Activated T-cell treated with anti-CD3 and anti-CD28 coated beads, Interleukin-2, amount 50 U/mL, for 4 hours (primary cell): ENCODE data around the gene NOD1. TPM values are rescaled to one million over a fixed set of nuclear protein-coding genes. Genes with fewer than 3 reads are reported as not detected.
"Not testable (repeated sequence)": the region's sequence is repeated elsewhere in the genome, so short reads cannot be mapped to it uniquely, and the experiment has no call there.

Experiments used
- ATAC-seq, 2 donors: fragments of 200-7000 bp; cut with Tn5 transposase; one replicate each; pipeline ENCODE4 v1.10.0; 2021
- DNase-seq: peaks from one replicate; pipeline ENCODE4 v3.0.0-alpha.2; 2020
- H3K27me3 Mint-ChIP-seq: one replicate; pipeline ENCODE4 v1.8.0; 2021; ENCODE audit warnings: low read depth, mixed read lengths
- H3K36me3 Mint-ChIP-seq: one replicate; pipeline ENCODE4 v1.8.0; 2022; ENCODE audit warnings: mixed read lengths; ENCODE audit not compliant: insufficient read depth
- H3K4me1 Mint-ChIP-seq: one replicate; pipeline ENCODE4 v1.8.0; 2021; ENCODE audit warnings: low read depth, mixed read lengths
- H3K4me3 Mint-ChIP-seq: one replicate; pipeline ENCODE4 v1.8.0; 2021; ENCODE audit warnings: mild to moderate bottlenecking, moderate library complexity, mixed read lengths
- H3K9me3 Mint-ChIP-seq: one replicate; pipeline ENCODE4 v1.8.0; 2021; ENCODE audit warnings: mixed read lengths
- total RNA-seq, 3 donors: library from RNA; stranded (reverse); gene quantifications; one replicate each; pipeline ENCODE4 v1.2.1, GENCODE V29; 2021

The NOD1 gene
- total RNA-seq, 3 donors from 2014 or later: 4.1 to 5.4 (median 4.6) TPM

GRCh38 chr7:30413864-30414263, 64.7 kb downstream of the NOD1 start:
- DNase-seq (no peak), ATAC-seq (no peak)
- H3K36me3 Mint-ChIP-seq: no peaks in the 10 kb centered on the region
- no peaks in the 10 kb centered on the region for H3K27me3 Mint-ChIP-seq
- H3K4me3 Mint-ChIP-seq: no peak overlapping the region
- no peaks in the 10 kb centered on the region for H3K9me3 Mint-ChIP-seq
- no peaks in the 10 kb centered on the region for H3K4me1 Mint-ChIP-seq

- DNase-seq (no peak), ATAC-seq (peak in 1 of 2 donors; percentile 58)
- Mint-ChIP-seq H3K36me3 (peaks cover 3% of the 10 kb centered on the region), H3K4me3 (no peak overlapping the region), H3K9me3 (no peaks in the 10 kb centered on the region), H3K27me3 (no peaks in the 10 kb centered on the region), H3K4me1 (no peaks in the 10 kb centered on the region)
Measured at GRCh38 chr7:30412782-30413504, 65.6 kb downstream of the NOD1 start.

- Mint-ChIP-seq H3K4me1 (no peaks in the 10 kb centered on the region), H3K4me3 (no peak overlapping the region), H3K27me3 (no peaks in the 10 kb centered on the region), H3K36me3 (peaks cover 3% of the 10 kb centered on the region), H3K9me3 (no peaks in the 10 kb centered on the region)
- DNase-seq (no peak), ATAC-seq (no peak)
Measured at GRCh38 chr7:30411897-30412296, 66.7 kb downstream of the NOD1 start.

- no peak for ATAC-seq
- Mint-ChIP-seq H3K9me3 (no peaks in the 10 kb centered on the region), H3K4me3 (no peak overlapping the region), H3K36me3 (peaks cover 6% of the 10 kb centered on the region), H3K27me3 (no peaks in the 10 kb centered on the region), H3K4me1 (no peaks in the 10 kb centered on the region)
- DNase-seq: no peak
Measured at GRCh38 chr7:30411173-30411572, 67.4 kb downstream of the NOD1 start.

- H3K36me3 Mint-ChIP-seq: peaks cover 17% of the 10 kb centered on the region
- DNase-seq (no peak), ATAC-seq (no peak)
- no peaks in the 10 kb centered on the region for H3K4me1 Mint-ChIP-seq
- no peaks in the 10 kb centered on the region for H3K9me3 Mint-ChIP-seq
- H3K27me3 Mint-ChIP-seq: no peaks in the 10 kb centered on the region
- H3K4me3 Mint-ChIP-seq: no peak overlapping the region
Measured at GRCh38 chr7:30406664-30407425, 71.7 kb downstream of the NOD1 start.

GRCh38 chr7:30405179-30405578, 73.4 kb downstream of the NOD1 start:
- DNase-seq (no peak), ATAC-seq (no peak)
- H3K4me1 Mint-ChIP-seq: no peaks in the 10 kb centered on the region
- H3K36me3 Mint-ChIP-seq: peaks cover 17% of the 10 kb centered on the region
- H3K4me3 Mint-ChIP-seq: no peak overlapping the region
- H3K9me3 Mint-ChIP-seq: no peaks in the 10 kb centered on the region
- no peaks in the 10 kb centered on the region for H3K27me3 Mint-ChIP-seq

GRCh38 chr7:30403477-30403876, 75.1 kb downstream of the NOD1 start:
- Mint-ChIP-seq H3K9me3 (no peaks in the 10 kb centered on the region), H3K36me3 (peaks cover 15% of the 10 kb centered on the region), H3K27me3 (no peaks in the 10 kb centered on the region), H3K4me3 (no peak overlapping the region), H3K4me1 (no peaks in the 10 kb centered on the region)
- ATAC-seq (no peak), DNase-seq (no peak)

GRCh38 chr7:30396389-30396788, 82.2 kb downstream of the NOD1 start:
- Mint-ChIP-seq H3K36me3 (peaks cover 4% of the 10 kb centered on the region), H3K27me3 (no peaks in the 10 kb centered on the region), H3K4me1 (no peaks in the 10 kb centered on the region), H3K4me3 (no peak overlapping the region), H3K9me3 (no peaks in the 10 kb centered on the region)
- no peak for ATAC-seq
- DNase-seq: no peak

GRCh38 chr7:30395676-30396075, 82.9 kb downstream of the NOD1 start:
- no peaks in the 10 kb centered on the region for H3K27me3 Mint-ChIP-seq
- H3K4me3 Mint-ChIP-seq: no peak overlapping the region
- ATAC-seq (no peak), DNase-seq (no peak)
- H3K9me3 Mint-ChIP-seq: no peaks in the 10 kb centered on the region
- no peaks in the 10 kb centered on the region for H3K4me1 Mint-ChIP-seq
- peaks cover 4% of the 10 kb centered on the region for H3K36me3 Mint-ChIP-seq

GRCh38 chr7:30391806-30392205, 86.8 kb downstream of the NOD1 start:
- no peak overlapping the region for H3K4me3 Mint-ChIP-seq
- H3K4me1 Mint-ChIP-seq: peaks cover 2% of the 10 kb centered on the region
- no peak for DNase-seq
- no peaks in the 10 kb centered on the region for H3K27me3 Mint-ChIP-seq
- ATAC-seq: no peak
- H3K36me3 Mint-ChIP-seq: peaks cover 11% of the 10 kb centered on the region
- H3K9me3 Mint-ChIP-seq: no peaks in the 10 kb centered on the region

- H3K4me1 Mint-ChIP-seq: peaks cover 2% of the 10 kb centered on the region
- H3K9me3 Mint-ChIP-seq: no peaks in the 10 kb centered on the region
- no peak for ATAC-seq
- DNase-seq: no peak
- no peaks in the 10 kb centered on the region for H3K27me3 Mint-ChIP-seq
- peaks cover 11% of the 10 kb centered on the region for H3K36me3 Mint-ChIP-seq
- no peak overlapping the region for H3K4me3 Mint-ChIP-seq
Measured at GRCh38 chr7:30390736-30391636, 87.6 kb downstream of the NOD1 start.

- H3K4me1 Mint-ChIP-seq: peaks cover 2% of the 10 kb centered on the region
- no peak for DNase-seq
- H3K27me3 Mint-ChIP-seq: no peaks in the 10 kb centered on the region
- no peak for ATAC-seq
- H3K36me3 Mint-ChIP-seq: peaks cover 8% of the 10 kb centered on the region
- no peaks in the 10 kb centered on the region for H3K9me3 Mint-ChIP-seq
- H3K4me3 Mint-ChIP-seq: no peak overlapping the region
Measured at GRCh38 chr7:30389791-30390190, 88.8 kb downstream of the NOD1 start.

GRCh38 chr7:30382607-30383006, 96.0 kb downstream of the NOD1 start:
- no peak for DNase-seq
- Mint-ChIP-seq H3K4me3 (no peak overlapping the region), H3K27me3 (no peaks in the 10 kb centered on the region)

GRCh38 chr7:30380824-30381223, 97.8 kb downstream of the NOD1 start:
- H3K36me3 Mint-ChIP-seq: not testable (repeated sequence)

More at GRCh38 chr7:30382607-30383006, 96.0 kb downstream of the NOD1 start:
- no peak for ATAC-seq
- Mint-ChIP-seq H3K4me1 (peaks cover 2% of the 10 kb centered on the region), H3K36me3 (no peaks in the 10 kb centered on the region), H3K9me3 (no peaks in the 10 kb centered on the region)

More at GRCh38 chr7:30380824-30381223, 97.8 kb downstream of the NOD1 start:
- DNase-seq, H3K4me1 Mint-ChIP-seq, H3K9me3 Mint-ChIP-seq, ATAC-seq, H3K27me3 Mint-ChIP-seq, H3K4me3 Mint-ChIP-seq: not testable (repeated sequence)
